HT-29 (cell line): ENCODE data around the gene ANAPC2. TPM values are rescaled to one million over a fixed set of nuclear protein-coding genes. Genes with fewer than 3 reads are reported as not detected.

ENCODE experiments used
- DNase-seq: peaks from one replicate; pipeline ENCODE4 v3.0.0-alpha.2; 2015; ENCODE audit warnings: low spot score
- total RNA-seq: library from RNA; depleted of rRNA; stranded (reverse); fragments of >200 nt; shearing (Covaris generic); gene quantifications from 2 replicates; pipeline ENCODE4 v1.2.3, GENCODE V29; 2014

ANAPC2 gene
- total RNA-seq, 1 experiment from 2014 or later, result 64.0 TPM

DNA sequence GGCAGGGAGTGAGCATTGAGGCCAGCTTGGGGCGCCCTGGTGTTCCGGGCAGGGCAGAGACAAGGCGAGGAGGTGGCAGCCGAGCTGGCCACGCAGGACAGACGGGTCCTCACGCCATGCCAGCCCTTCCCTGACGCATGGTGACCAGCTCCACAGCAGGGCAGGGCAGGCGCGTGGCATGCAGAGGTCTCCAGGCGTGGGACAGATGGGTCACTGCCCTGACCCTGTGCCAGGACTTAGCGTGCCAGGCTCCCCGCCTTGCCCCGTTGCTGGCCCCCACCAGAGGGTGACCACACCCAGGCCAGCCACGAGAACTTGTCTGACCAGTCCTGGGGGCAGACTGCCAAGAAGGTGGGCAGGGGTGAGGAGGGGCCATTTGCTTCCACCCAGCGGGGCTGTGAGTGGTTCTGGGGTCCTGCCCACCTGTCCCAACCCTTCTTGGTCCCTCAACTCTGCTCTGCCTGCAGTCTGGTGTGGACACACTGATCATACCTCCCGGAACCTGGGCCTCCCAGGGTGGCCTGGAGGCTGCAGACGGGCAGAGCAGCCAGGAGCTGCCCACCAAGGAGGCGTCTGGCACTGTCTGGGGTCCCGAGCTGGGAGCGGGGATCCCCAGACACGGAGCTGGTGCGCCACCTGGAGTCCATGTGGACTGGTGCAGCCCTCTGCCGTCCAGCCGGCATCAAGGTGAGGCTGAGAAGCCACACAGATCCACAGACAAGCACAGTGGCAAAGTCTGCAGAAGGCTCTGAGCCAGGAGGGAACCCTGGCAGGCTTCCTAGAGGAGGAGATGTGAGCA lies 38.9 kb upstream of the ANAPC2 start, which contains the start of gene RNF224:
Gene RNF224, plus strand, starts transcription at position 449 of the 799 bp plus-strand sequence. CDS start 834 bp downstream, outside the sequence.
- DNase-seq, result peak; percentile 97

DNA sequence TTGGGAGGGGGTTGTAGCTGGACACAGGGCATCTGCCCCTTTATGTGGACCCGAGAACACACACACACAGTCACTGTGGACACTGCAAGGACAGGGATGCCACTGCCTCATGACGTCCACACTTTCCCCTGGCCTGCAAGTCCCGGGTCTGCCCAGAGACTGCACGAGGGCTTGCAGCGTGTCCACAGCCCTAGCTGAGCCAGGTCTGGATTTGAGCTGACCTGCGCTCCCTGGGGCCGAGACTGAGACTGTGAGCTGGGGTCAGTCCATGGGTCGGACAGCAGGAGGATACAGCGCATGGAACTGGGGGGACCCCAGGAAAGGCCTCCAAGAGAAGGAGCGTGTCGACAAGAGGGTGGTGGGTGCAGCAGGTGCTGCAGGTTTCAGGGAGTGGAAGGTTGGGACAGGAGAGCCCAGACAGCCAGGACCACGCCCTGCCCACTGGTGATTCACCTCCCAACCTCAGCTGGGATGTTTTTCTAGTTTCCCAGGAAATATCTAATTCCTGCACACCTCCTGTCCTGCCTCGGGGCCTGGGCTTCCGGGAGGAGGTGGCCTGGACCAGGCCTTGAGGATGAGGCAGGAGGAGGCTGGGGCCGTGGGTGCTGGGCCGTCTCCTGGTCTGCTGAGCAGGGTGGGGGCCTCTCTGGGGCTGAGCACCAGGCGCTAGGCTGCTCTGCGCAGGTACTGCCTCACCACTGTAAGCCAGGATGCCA lies 38.1 kb upstream of the ANAPC2 start:
- DNase-seq, result no peak

DNA sequence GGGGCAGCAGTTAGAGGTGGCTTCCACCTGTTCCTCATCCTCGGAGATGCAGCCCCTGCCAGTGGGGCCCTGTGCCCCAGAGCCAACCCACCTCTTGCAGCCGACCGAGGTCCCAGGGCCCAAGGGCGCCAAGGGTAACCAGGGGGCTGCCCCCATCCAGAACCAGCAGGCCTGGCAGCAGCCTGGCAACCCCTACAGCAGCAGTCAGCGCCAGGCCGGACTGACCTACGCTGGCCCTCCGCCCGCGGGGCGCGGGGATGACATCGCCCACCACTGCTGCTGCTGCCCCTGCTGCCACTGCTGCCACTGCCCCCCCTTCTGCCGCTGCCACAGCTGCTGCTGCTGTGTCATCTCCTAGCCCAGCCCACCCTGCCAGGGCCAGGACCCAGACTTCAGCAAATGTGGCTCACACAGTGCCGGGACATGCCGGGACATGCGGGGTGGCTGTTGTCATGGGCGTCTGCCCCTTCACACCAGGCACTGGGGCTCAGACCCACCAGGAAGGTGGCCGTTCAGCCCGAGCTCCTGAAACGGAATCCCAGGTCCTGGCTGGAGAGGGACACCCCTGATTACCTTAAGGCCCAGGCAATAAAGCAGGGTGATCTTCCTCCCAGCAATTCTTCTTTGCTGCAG lies 37.5 kb upstream of the ANAPC2 start:
- no peak for DNase-seq

DNA sequence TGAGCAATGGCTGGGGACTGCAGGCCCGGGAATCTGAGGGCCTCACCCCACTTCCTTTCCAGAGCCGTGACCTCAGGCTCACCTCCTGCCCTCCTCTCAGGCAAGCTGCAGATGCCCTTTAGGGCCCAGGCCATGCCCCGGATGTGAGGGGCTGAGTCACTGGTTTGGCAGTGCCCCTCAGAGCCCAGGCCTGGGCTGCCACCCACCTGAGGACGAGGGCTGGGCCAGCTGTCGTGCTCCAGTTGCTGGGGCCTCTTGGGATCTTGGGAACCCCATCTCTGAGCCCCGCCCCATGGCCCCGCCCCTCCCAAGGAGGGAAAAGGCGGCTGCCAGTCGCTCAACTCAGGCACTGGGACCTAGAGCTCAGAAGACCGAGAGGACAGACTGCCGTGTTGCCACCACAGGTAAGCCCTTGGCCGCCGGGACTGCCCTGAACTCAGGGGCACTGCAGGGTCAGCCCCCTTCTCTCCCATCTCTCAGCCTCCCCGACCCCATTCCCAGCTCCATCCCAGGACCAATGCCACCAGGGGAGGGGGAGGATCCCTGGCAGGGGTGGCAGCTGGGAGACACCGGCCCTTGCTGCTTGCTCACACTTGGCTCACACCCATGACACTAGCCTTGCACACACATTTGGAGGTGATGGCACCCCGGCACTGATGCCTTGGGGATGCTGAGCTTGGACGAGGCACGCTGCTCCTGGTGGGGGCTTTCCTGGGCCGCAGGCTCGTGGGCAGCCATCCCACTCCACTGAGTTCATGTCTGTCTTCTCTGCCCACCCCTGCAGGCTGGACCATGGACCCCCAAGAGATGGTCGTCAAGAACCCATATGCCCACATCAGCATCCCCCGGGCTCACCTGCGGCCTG lies 36.7 kb upstream of the ANAPC2 start, which contains the start of gene CYSRT1:
Gene CYSRT1, plus strand, starts transcription at position 345 of the 865 bp plus-strand sequence. Its CDS starts 448 bp downstream, at position 793.
- no peak for DNase-seq

DNA sequence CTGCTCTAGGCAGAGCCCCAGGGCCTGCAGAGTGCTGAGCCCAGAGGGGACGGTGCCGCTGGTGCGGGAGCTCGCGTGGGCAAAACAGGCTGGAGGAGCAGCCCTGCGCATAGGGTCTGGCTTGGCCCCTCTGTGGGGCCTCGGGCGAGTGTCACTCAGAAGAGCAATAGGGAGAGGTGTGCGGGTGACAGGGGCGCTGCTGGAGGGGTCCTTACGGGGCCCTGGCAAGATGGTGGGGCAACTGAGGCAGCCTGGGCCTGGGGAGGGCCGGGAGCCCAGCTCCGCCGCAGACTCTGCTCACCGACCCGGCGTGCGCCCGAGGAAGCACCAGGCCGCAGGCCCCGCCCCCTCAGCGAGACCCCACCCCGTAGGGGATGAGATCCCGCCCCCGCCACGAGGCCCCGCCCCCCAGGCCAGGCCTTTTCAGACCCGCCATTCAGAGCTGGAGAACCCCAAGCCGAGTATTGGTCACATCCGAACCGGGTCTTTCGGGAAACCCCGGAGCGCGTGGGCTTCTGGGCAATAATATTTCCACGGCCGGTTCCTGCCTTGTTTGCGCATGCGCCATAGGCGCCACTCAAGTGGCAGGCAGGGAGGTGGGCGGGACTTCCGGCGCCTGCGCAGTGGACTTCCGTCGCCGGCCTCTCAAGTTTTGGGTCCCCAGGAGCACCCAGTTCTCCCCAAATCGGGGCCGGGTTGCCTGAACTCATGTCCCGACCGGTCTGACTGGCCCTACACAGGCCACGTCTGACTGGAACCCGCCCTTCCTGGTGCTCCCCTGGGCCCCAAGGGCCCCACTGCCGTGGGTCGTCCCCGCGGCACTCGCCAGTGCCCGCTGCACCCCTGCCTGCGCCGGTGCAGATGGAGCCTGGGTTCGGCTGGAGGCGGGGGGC lies 35.0 kb upstream of the ANAPC2 start:
- DNase-seq, result peak; percentile 98

DNA sequence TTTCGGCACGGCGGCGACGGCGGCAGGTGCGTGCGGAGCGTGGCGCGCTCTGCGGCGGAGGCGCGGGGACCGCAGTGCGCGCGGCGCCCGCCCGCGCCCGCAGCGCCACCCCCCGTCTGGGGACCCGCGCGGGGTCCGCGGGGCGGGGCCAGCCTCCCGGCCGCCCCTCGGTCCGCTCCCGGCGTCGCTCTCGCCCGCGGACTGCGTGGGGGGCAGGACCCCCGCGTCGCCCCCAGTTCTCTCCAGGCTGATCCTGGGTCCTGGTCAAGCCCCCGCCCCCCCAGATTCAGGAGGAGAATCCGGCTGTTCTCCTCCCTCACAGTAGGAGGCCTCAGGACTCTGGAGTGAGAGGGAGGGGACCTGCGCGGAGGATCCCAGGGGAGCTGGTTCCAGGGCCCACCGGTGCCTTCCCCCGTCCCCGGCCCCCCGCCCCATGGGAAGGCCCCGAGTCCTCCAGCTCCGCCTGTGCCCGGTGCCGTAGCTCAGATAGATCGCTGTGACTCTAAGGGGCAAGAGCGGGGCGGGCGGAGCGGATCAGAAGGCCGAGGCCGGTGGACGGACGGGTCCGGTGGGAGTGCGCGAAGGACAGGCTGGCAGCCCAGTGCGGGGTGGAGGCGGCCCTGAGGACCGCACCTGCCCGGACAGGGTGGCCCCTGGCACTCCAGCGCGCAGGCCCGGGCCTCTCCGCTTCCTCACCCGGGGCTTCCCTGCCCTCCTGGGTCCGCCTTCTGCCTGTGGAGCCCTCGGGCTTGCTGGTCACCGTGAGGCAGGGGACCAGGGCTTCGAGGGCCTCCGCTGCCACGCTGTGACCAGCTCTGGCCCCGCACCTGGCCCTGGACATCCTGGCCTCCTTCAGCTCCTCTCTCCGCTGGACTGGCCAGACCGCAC lies 34.1 kb upstream of the ANAPC2 start, which contains the start of gene RNF208:
Gene RNF208, minus strand, starts transcription at position 51 of the 888 bp plus-strand sequence. CDS start 1,028 bp downstream, outside the sequence.
- DNase-seq, result no peak

DNA sequence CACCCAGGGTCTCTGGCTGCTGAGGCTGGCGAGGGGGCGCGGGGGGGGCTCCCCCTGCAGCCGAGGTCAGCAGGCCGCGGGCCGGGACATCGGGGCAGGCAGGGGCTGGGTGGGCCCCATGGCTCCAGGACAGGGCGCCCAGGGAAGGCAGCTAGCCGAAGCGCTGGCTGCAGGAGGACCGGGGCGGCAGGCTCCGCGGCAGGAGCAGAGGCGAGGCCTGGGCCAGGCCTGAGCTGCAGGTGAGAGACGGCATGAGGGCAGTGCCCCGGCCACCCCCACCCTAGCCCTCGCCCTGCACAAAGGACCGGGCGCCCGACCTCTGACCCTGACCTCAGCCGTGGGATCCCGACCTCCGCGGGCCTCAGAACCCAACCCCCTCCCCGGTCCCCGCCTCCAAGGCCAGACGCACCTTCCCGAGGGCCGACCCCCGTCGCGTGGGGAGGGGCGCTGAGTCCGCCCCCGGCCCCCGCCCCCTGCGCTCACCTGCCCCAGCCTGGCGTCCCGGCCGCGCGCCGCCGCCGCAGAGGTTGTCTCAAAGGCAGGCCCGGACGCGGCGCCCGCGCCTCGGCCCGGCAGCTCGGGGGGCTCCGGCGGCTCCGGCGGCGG lies 33.2 kb upstream of the ANAPC2 start:
- no peak for DNase-seq

DNA sequence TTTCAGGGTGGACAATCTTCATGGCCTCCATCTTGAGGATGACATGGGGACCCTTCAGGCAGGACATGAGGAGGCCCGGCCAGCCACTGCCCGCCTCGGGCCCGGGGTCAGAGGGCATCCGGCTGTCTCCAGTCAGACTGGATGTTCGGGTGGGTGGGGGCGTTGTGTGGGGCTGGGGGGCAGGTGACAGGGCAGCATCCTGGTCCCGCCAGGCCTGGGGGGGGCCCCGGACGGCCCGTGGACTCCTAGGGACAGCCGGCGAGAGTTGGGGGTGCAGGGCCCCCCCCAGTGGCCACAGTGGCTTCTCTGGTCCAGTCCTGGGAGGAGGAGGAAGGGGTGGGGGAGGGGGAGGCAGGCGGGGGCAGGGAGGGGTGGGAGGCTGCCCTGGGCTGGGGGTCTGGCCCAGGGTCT lies 32.7 kb upstream of the ANAPC2 start:
- no peak for DNase-seq

DNA sequence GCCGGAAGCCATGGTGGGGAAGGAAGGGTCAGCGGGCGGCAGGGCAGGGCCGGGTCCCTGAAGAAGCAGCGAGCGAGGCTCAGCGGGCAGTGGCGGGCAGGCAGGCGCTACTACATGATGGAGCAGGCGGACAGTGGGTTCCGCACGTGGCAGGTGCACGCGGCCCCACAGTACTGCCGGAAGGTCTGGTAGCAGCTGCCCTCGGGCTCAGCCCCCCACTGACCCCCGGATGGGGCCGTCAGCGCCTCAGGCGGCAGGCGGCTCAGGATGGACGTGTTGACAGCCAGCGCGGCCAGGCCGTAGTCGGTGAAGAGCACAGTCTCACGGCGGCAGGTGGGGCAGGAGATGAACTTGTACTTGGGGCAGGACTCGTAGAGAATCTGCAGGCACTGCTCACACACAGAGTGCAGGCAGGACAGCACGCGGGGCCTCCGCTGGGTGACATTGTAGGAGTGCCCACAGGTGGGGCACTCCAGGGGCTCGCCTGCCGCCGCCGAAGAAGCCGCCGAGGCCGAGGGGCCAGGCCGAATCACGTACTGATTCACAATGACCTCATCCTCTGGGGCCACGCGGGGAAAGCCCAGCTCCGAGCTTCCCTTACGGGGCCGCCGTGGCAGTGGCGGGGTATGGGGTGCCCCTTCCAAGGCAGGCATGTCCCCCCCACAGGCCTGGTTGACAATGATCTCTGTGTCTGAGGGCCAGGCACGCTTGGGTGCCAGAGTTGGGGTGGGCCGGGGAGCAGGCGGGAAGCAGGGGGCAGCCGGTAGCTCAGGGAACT lies 32.1 kb upstream of the ANAPC2 start:
- DNase-seq, result no peak

DNA sequence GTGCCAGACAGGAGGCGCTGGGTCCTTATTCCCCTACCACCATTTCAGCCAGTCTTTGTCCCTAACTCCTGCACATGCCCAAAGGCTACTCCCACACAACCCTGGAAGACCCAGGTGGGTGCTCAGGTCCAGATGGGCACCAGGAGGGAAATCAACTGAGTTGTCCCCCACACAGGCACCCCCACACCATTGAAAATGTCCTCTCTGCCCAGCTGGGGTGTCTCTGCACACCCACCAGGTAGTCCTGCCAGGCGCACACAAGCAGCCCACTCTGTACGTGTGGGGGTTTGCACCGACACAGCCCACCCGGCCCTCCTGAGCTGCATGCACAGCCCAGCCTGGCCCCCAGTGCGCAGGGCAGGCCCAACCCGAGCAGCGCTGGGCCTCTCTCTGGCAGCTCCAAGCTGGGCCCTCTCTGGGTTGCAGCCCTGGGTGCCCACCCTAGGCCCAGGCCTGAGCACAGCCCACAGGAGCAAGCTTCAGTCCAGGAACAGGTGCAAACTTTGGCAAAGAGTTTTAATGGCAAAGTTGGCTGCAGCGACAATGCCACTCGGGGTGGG lies 31.5 kb upstream of the ANAPC2 start:
- no peak for DNase-seq

DNA sequence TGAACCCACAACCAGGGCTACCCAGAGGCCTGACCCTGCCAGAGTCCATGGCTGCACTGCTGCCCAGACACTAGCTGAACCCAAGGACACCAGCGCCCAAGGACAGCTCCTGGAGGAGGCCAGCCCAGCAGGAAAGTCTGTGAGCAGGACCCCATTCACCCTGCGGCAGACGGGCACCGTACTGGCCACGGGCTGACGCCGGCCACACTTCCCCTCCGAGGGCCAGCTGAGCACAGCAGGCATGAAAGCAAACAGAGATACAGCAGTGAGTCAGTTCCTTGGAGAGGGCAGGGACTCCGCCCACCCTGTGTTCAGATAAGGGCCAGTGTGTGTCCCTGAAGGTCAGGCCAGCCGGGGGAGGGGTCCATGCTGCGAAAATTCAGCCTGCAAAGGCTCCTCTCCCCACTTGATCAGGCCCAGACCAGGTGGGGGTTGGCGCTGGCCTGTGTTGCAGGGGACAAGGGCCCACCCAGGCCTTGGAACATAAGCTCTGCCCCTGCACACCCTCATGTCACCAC lies 30.5 kb upstream of the ANAPC2 start:
- DNase-seq, result peak; percentile 64

DNA sequence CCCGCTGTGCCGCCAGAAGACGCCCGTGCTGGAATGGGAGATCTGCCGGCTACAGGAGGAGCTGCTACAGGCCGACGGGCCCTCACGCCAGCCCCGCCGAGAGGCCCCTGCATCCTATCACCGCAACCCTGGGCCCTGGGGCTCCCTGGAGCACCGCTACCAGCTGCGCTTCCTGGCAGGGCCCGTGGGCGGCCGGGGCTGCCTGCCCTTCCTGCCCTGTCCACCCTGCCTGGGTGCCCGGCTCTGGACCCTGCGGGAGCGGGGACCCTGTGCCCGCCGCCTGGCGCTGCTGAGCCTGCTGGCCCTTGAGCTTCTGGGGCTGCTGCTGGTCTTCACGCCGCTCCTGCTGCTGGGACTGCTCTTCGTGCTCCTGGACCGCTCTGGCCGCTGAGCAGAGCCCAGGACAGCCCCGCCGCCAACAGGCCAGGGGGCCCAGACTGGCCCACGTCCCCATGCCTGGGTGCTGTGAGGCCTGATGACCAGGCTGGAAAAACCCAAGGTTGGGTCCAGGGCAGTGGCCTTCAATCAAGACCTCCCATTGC lies 29.9 kb upstream of the ANAPC2 start:
- no peak for DNase-seq

DNA sequence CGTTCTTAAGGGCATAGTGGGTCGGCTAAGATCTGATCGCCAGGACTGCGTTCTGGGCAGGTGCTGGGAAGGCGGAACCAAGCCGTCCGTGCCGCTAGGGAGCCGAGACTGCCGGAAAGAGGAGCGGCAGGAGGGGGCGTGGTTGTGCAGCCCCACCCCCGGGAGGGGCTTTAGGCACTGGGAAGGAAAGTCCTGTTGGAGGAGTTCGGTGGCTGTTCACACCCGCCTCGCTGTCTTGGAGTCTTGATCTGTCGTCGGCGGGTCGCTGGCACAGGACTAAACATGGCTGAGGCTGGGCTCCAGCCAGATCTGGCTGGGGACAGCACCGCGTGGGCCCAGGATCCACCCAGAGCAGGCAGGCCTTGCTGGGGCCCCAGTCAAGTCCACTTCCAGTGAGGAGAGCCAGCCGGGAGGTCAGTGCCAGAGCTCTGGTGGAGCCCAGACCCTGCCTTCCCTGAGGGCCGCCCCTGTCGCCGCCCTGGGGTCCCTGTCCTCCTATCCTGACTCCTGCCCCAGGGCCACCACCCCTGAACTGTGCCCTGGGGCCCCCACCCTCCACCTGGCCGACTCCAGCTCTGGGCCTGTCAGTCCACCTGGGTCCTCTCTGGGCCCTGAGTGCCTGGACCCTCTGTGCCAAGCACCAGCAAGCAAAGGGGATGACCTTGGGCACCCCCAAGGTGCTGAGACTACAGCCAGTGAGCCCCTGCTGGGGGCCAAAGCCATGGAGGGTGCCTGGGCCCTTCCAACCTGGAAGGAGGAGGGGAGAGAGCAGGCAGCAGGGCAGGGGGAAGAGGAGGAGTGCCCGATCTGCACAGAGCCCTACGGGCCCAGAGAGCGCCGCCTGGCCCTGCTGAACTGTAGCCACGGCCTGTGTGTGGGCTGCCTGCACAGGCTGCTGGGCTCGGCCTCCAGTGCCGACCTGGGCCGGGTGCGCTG lies 29.2 kb upstream of the ANAPC2 start:
- peak; percentile 91 for DNase-seq

DNA sequence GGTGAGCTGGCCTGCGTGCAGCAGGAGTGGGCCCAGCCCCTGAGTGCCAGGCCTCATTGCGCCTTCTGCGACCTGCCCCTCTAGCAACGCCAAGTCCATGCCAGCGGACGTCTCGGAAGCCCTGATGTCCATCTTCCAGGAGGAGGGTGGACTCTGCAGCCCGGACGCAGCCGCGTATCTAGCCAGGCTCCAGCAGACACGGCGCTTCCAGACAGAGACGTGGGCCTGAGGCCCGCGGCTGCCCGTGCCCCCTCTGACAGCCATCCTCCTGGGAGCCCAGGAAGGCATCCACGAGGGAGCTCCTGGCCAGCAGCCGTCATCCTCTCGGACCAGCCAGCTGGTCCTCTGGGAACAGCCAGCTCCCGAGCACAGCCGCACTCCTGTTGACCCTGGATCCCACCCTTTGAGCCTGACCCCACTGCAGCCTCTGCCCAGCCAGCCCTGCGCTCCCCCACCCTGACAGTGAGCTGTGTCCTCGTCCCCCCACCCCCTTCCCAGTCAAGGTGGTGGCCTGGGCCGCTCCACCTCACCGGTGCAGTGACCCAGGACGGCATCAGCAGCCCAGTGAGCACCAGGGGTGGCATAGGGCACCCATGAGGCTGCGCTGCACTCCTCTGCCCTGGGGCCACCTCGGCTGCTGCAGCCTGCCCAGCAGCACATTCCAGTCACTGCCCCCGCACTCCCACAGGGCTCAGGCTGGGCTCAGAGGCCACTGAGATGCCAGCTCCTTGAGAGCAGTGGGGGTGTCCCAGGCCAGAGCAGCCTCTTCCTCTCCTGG lies 28.0 kb upstream of the ANAPC2 start:
- no peak for DNase-seq
